Thyroid gland (tissue), 4 donors: ENCODE results near the gene TLR5. TPM values are rescaled to one million over a fixed set of nuclear protein-coding genes. Genes with fewer than 3 reads are reported as not detected.

Experiments
- DNase-seq, 2 donors: peaks; one replicate each; pipeline ENCODE4 v3.0.0-alpha.2; 2019
- H3K27ac ChIP-seq, 3 donors: fragments of 200-600 bp; sonication (generic); 1 replicate in 2 of 3; 2 replicates in 1 of 3; pipeline ENCODE4 v1.5.1; 2016 to 2019; ENCODE audit warnings: mild to moderate bottlenecking in 1 of 3, moderate library complexity in 1 of 3
- H3K27me3 ChIP-seq: fragments of 200-600 bp; sonication (generic); one replicate; pipeline ENCODE4 v1.5.1; 2019
- H3K36me3 ChIP-seq, 2 donors: fragments of 200-600 bp; sonication (generic); one replicate each; pipeline ENCODE4 v1.5.1; 2016 to 2019
- H3K4me1 ChIP-seq, 2 donors: fragments of 200-600 bp; sonication (generic); one replicate each; pipeline ENCODE4 v1.5.1; 2017 to 2019
- H3K4me3 ChIP-seq, 3 donors: fragments of 200-600 bp; sonication (generic); replicated peaks in 1 of 3; 1 replicate in 2 of 3; 2 replicates in 1 of 3; pipeline ENCODE4 v1.5.1; 2016; ENCODE audit warnings: mild to moderate bottlenecking in 1 of 3
- H3K9me3 ChIP-seq: fragments of 200-600 bp; sonication (generic); one replicate; pipeline ENCODE4 v1.5.1; 2017
- CTCF ChIP-seq, 6 experiments: fragments of 200-600 bp in 3 of 6; fragments of 450-650 bp in 3 of 6; sonication (generic) in 3 of 6; IDR thresholded peaks; one replicate each; pipeline ENCODE4 v1.5.1; 2016 to 2019; ENCODE audit warnings: antibody characterized with exemption in 6 of 6, mild to moderate bottlenecking in 2 of 6, inconsistent platforms in 1 of 6, moderate library complexity in 1 of 6
- POLR2A ChIP-seq, 2 donors: fragments of 450-650 bp; IDR thresholded peaks; one replicate each; pipeline ENCODE4 v1.6.1; 2017; ENCODE audit warnings: antibody characterized with exemption in 2 of 2, mild to moderate bottlenecking in 2 of 2, moderate library complexity in 1 of 2
- WGBS, 2 donors: methylation state at CpG; one replicate each; pipeline ENCODE4 v1.1.5; 2017; 5-methylcytosine and 5-hydroxymethylcytosine counted together
- intact Hi-C: fragments of 100-400 bp; cut with DNase I; formaldehyde crosslinking; loops from one replicate; pipeline ENCODE4 v1.15.1; 2023
- total RNA-seq, 4 donors: library from RNA; depleted of rRNA; stranded (reverse); fragments of >200 nt; gene quantifications; one replicate each; pipeline ENCODE4 v1.2.3, GENCODE V29; 2016

TLR5 gene
- total RNA-seq, result 10 to 100 TPM in 1 of 4 donors, 1 to 10 TPM in 3; 3.3 to 11.6 (median 6.7) TPM

GRCh38 chr1:223142795-223143536, at the start of gene TLR5:
TSS of gene TLR5 (minus strand) at chr1:223143248. CDS start at chr1:223113031, 30,217 bp downstream.
- WGBS, 2 donors, result 6% methylated on average over 3 to 32 of the region's 63 CpGs
- peak; percentile 88 for DNase-seq
- peak within 1 kb of the TSS; percentile 44 to 78 (median 52) for H3K27ac ChIP-seq

GRCh38 chr1:223189903-223190724, 47.1 kb upstream of the TLR5 start:
- TF ChIP-seq POLR2A (IDR thresholded peaks at IDR 0.05), result no peak
- no peak for TF ChIP-seq CTCF (IDR thresholded peaks at IDR 0.05)
- DNase-seq, result no peak
- Histone ChIP-seq H3K4me3 (no peak overlapping the region), H3K27me3 (no peaks in the 10 kb centered on the region), H3K9me3 (no peaks in the 10 kb centered on the region), H3K4me1 (no peaks in the 10 kb centered on the region), H3K27ac (no peak overlapping the region), H3K36me3 (no peaks in the 10 kb centered on the region)
- WGBS, 2 donors, result 82 to 84% methylated on average over 10 of the region's 10 CpGs
- intact Hi-C loops, result no loop called here

More at GRCh38 chr1:223142795-223143536, at the start of gene TLR5:
- H3K36me3 ChIP-seq, result no peaks in the 10 kb centered on the region
- no peaks in the 10 kb centered on the region for H3K27me3 ChIP-seq
- peaks cover 11 to 20% of the 10 kb centered on the region in 2 donors for H3K4me1 ChIP-seq
- TF ChIP-seq CTCF (IDR thresholded peaks at IDR 0.05), result peak in 4 of 6 experiments; percentile 54 to 62 (median 58)
- TF ChIP-seq POLR2A (IDR thresholded peaks at IDR 0.05), result peak in 1 of 2 donors; percentile 75
- no peaks in the 10 kb centered on the region for H3K9me3 ChIP-seq
- intact Hi-C loops, result no loop called here
- H3K4me3 ChIP-seq, result peak within 1 kb of the TSS; percentile 27 to 51 (median 30)

GRCh38 chr1:223189525-223189902, 46.5 kb upstream of the TLR5 start:
- H3K27ac ChIP-seq, result no peak overlapping the region
- H3K36me3 ChIP-seq, result no peaks in the 10 kb centered on the region
- TF ChIP-seq POLR2A (IDR thresholded peaks at IDR 0.05) (no peak), CTCF (IDR thresholded peaks at IDR 0.05) (no peak)
- no peaks in the 10 kb centered on the region for H3K27me3 ChIP-seq
- no peak for DNase-seq
- WGBS, 2 donors, result 65 to 85% methylated on average over 4 of the region's 4 CpGs
- no peak overlapping the region for H3K4me3 ChIP-seq
- no peaks in the 10 kb centered on the region for H3K4me1 ChIP-seq
- H3K9me3 ChIP-seq, result no peaks in the 10 kb centered on the region
- intact Hi-C loops, result no loop called here

- WGBS, 2 donors, result 62 to 67% methylated on average over 5 of the region's 5 CpGs
- no peak for TF ChIP-seq CTCF (IDR thresholded peaks at IDR 0.05)
- no peak for TF ChIP-seq POLR2A (IDR thresholded peaks at IDR 0.05)
- Histone ChIP-seq H3K4me3 (no peak overlapping the region), H3K9me3 (no peaks in the 10 kb centered on the region), H3K4me1 (no peaks in the 10 kb centered on the region), H3K36me3 (no peaks in the 10 kb centered on the region), H3K27me3 (no peaks in the 10 kb centered on the region), H3K27ac (no peak overlapping the region)
- DNase-seq, result peak; percentile 21 to 56
- intact Hi-C loops, result no loop called here
These were observed 45.7 kb upstream of the TLR5 start for GRCh38 chr1:223188618-223189356.
